RPMI7951 (cell line): ENCODE data around the gene MIEF2. TPM values are rescaled to one million over a fixed set of nuclear protein-coding genes. Genes with fewer than 3 reads are reported as not detected.
"Not testable (repeated sequence)": the region's sequence is repeated elsewhere in the genome, so short reads cannot be mapped to it uniquely, and the experiment has no call there.

ENCODE experiments used
- DNase-seq: peaks from one replicate; pipeline ENCODE4 v3.0.0-alpha.2; 2012; ENCODE audit warnings: low read depth
- total RNA-seq: library from RNA; depleted of rRNA; stranded (reverse); fragments of >200 nt; shearing (Covaris generic); gene quantifications from 2 replicates; pipeline ENCODE4 v1.2.3, GENCODE V29; 2014; rRNA removed

Gene MIEF2
- total RNA-seq = 4.6 and 4.8 TPM in 2 replicates

- peak; percentile 90 for DNase-seq
These were observed at the start of gene MIEF2 for GRCh38 chr17:18260332-18261145. Gene MIEF2, plus strand, starts transcription at chr17:18260662. Its CDS starts 2,059 bp downstream, at chr17:18262721.

GRCh38 chr17:18213666-18214270 lies 46.7 kb upstream of the MIEF2 start:
- DNase-seq = no peak

GRCh38 chr17:18216906-18217305 lies 43.6 kb upstream of the MIEF2 start:
- not testable (repeated sequence) for DNase-seq

GRCh38 chr17:18217412-18218015 lies 42.9 kb upstream of the MIEF2 start:
- DNase-seq = peak; percentile 47

- peak; percentile 31 for DNase-seq
These were observed 41.6 kb upstream of the MIEF2 start for GRCh38 chr17:18218756-18219415.

GRCh38 chr17:18224053-18224386 lies 36.4 kb upstream of the MIEF2 start:
- no peak for DNase-seq

- no peak for DNase-seq
These were observed 35.9 kb upstream of the MIEF2 start for GRCh38 chr17:18224387-18225120.

GRCh38 chr17:18225121-18225641 lies 35.3 kb upstream of the MIEF2 start, which contains the start of gene LLGL1:
Gene LLGL1, plus strand, starts transcription at chr17:18225635. Its CDS starts 48 bp downstream, at chr17:18225683.
- peak; percentile 91 for DNase-seq

GRCh38 chr17:18225642-18226283 lies 34.7 kb upstream of the MIEF2 start:
- no peak for DNase-seq

GRCh38 chr17:18226284-18226945 lies 34.0 kb upstream of the MIEF2 start:
- no peak for DNase-seq

GRCh38 chr17:18227635-18228034 lies 32.8 kb upstream of the MIEF2 start:
- DNase-seq = no peak

- no peak for DNase-seq
These were observed 32.2 kb upstream of the MIEF2 start for GRCh38 chr17:18228176-18228682.

GRCh38 chr17:18229254-18229653 lies 31.2 kb upstream of the MIEF2 start:
- no peak for DNase-seq

GRCh38 chr17:18229771-18230170 lies 30.7 kb upstream of the MIEF2 start:
- DNase-seq = no peak

GRCh38 chr17:18230288-18231141 lies 29.9 kb upstream of the MIEF2 start:
- DNase-seq = no peak

GRCh38 chr17:18231164-18231563 lies 29.3 kb upstream of the MIEF2 start:
- DNase-seq = no peak

GRCh38 chr17:18233803-18234518 lies 26.5 kb upstream of the MIEF2 start:
- no peak for DNase-seq

- no peak for DNase-seq
These were observed 25.5 kb upstream of the MIEF2 start for GRCh38 chr17:18234853-18235380.
